C4-2B (cell line): ENCODE results near the gene TENT5A.

ENCODE experiments used
- ZFX ChIP-seq: fragments of 450-650 bp; IDR thresholded peaks from 2 replicates; pipeline ENCODE4 v1.6.1; 2017
- TF ChIP-seq, protein P1 (sequence below): fragments of 450-650 bp; conservative IDR thresholded peaks from 2 replicates; pipeline ENCODE4 v1.5.1; 2017; ENCODE audit warnings: mild to moderate bottlenecking

DNA sequence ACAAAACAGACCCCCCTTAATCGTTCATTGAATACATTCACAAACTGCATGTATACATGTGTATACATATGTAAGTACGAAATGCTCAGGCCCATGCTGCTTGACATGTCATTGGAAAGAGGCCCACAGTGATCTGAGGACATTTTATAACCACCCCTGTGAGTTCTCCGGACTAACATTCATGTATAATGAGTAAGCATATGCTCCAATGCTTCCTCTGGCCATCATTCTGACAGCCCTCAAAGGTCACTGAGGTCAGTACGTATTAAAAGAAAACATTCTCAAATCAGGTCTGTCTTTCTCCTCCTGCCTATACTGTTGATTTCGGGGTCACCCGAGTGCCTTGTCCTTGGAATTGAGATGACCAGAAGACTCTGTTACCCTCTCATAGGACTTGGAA lies 54.9 kb downstream of the TENT5A start:
- TF ChIP-seq, protein P1, sequence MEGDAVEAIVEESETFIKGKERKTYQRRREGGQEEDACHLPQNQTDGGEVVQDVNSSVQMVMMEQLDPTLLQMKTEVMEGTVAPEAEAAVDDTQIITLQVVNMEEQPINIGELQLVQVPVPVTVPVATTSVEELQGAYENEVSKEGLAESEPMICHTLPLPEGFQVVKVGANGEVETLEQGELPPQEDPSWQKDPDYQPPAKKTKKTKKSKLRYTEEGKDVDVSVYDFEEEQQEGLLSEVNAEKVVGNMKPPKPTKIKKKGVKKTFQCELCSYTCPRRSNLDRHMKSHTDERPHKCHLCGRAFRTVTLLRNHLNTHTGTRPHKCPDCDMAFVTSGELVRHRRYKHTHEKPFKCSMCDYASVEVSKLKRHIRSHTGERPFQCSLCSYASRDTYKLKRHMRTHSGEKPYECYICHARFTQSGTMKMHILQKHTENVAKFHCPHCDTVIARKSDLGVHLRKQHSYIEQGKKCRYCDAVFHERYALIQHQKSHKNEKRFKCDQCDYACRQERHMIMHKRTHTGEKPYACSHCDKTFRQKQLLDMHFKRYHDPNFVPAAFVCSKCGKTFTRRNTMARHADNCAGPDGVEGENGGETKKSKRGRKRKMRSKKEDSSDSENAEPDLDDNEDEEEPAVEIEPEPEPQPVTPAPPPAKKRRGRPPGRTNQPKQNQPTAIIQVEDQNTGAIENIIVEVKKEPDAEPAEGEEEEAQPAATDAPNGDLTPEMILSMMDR, result no peak
- no peak for TF ChIP-seq ZFX
